Tibial nerve (tissue), 3 donors: ENCODE data around the gene PRKCB.

Experiments used
- EP300 ChIP-seq, 2 donors: sonication (generic); formaldehyde crosslinking; IDR thresholded peaks; one replicate each; pipeline ENCODE4 v1.6.1; 2017; ENCODE audit warnings: antibody characterized with exemption in 2 of 2, mild to moderate bottlenecking in 1 of 2
- POLR2A ChIP-seq, 2 donors: fragments of 450-650 bp; IDR thresholded peaks; one replicate each; pipeline ENCODE4 v1.6.1; 2017; ENCODE audit warnings: antibody characterized with exemption in 2 of 2, mild to moderate bottlenecking in 2 of 2, moderate library complexity in 2 of 2

- TF ChIP-seq EP300 (IDR thresholded peaks at IDR 0.05), result no peak
- no peak for TF ChIP-seq POLR2A (IDR thresholded peaks at IDR 0.05)
These were observed 41.6 kb downstream of the PRKCB start for GRCh38 chr16:23877107-23878070.
